WTC11 (cell line): ENCODE results near the gene SAMM50. TPM values are rescaled to one million over a fixed set of nuclear protein-coding genes. Genes with fewer than 3 reads are reported as not detected.

Source experiments
- ATAC-seq: fragments of 200-7000 bp; cut with Tn5 transposase; 2 replicates; pipeline ENCODE4 v1.10.0; 2021; ENCODE audit warnings: mild to moderate bottlenecking, moderate library complexity
- CTCF ChIA-PET: fragments of 300-600 bp; sonication (Branson Sonifier 250); formaldehyde crosslinking; loops from one replicate; lab custom pipeline; 2021; ENCODE audit warnings: antibody characterized with exemption; lab: Charles Lee
- POLR2A ChIA-PET: fragments of 350-600 bp; sonication (Branson Sonifier 250); formaldehyde crosslinking; loops from one replicate; lab custom pipeline; 2021; ENCODE audit warnings: antibody characterized with exemption; lab: Charles Lee
- DNase-seq: peaks from one replicate; pipeline ENCODE4 v3.0.0; 2021; ENCODE audit warnings: low spot score
- H3K27ac Mint-ChIP-seq: 2 replicates; pipeline ENCODE4 v1.8.0; 2021; ENCODE audit warnings: mixed read lengths
- H3K27me3 Mint-ChIP-seq: 2 replicates; pipeline ENCODE4 v1.8.0; 2021; ENCODE audit warnings: low read depth, mild to moderate bottlenecking, moderate library complexity, mixed read lengths
- H3K36me3 Mint-ChIP-seq: 2 replicates; pipeline ENCODE4 v1.8.0; 2021; ENCODE audit warnings: mixed read lengths
- H3K4me1 Mint-ChIP-seq: 2 replicates; pipeline ENCODE4 v1.8.0; 2022; ENCODE audit warnings: mixed read lengths
- H3K4me3 Mint-ChIP-seq: 2 replicates; pipeline ENCODE4 v1.8.0; 2021; ENCODE audit warnings: mild to moderate bottlenecking, moderate library complexity, mixed read lengths
- H3K9me3 Mint-ChIP-seq: 2 replicates; pipeline ENCODE4 v1.8.0; 2021; ENCODE audit warnings: mixed read lengths
- ATF3 ChIP-seq: sonication (generic); formaldehyde crosslinking; conservative IDR thresholded peaks from 2 replicates; pipeline ENCODE4 v1.8.1; 2022; ENCODE audit warnings: mild to moderate bottlenecking, missing genetic modification reagents
- ESRRA ChIP-seq: sonication (generic); formaldehyde crosslinking; IDR thresholded peaks from 2 replicates; pipeline ENCODE4 v1.8.1; 2022; ENCODE audit warnings: mild to moderate bottlenecking, missing genetic modification reagents, borderline replicate concordance
- KAT7 ChIP-seq: sonication (generic); formaldehyde crosslinking; IDR thresholded peaks from 2 replicates; pipeline ENCODE4 v1.8.1; 2023; ENCODE audit warnings: missing genetic modification reagents, mild to moderate bottlenecking, borderline replicate concordance
- MAX ChIP-seq: sonication (generic); formaldehyde crosslinking; IDR thresholded peaks from 2 replicates; pipeline ENCODE4 v1.8.0; 2022; ENCODE audit warnings: mild to moderate bottlenecking, missing genetic modification reagents
- NFATC4 ChIP-seq: fragments of 250-450 bp; sonication (Bioruptor Pico); IDR thresholded peaks from 2 replicates; pipeline ENCODE4 v1.9.0; 2021; ENCODE audit warnings: mild to moderate bottlenecking
- NFE2L1 ChIP-seq: sonication (generic); formaldehyde crosslinking; IDR thresholded peaks from 2 replicates; pipeline ENCODE4 v1.8.1; 2023; ENCODE audit warnings: missing genetic modification reagents
- NFYB ChIP-seq: sonication (generic); formaldehyde crosslinking; conservative IDR thresholded peaks from 2 replicates; pipeline ENCODE4 v1.8.0; 2022; ENCODE audit warnings: low read depth, missing genetic modification reagents
- NR2C2 ChIP-seq: sonication (generic); formaldehyde crosslinking; IDR thresholded peaks from 2 replicates; pipeline ENCODE4 v1.8.0; 2022; ENCODE audit warnings: mild to moderate bottlenecking, missing genetic modification reagents
- OVOL2 ChIP-seq: fragments of 250-450 bp; sonication (Bioruptor Pico); IDR thresholded peaks from 2 replicates; pipeline ENCODE4 v1.9.0; 2021; ENCODE audit warnings: mild to moderate bottlenecking, borderline replicate concordance
- PRRX2 ChIP-seq: fragments of 250-450 bp; sonication (Bioruptor Pico); IDR thresholded peaks from 2 replicates; pipeline ENCODE4 v1.8.0; 2021; ENCODE audit warnings: mild to moderate bottlenecking
- RELA ChIP-seq: sonication (generic); formaldehyde crosslinking; IDR thresholded peaks from 2 replicates; pipeline ENCODE4 v1.8.1; 2022; ENCODE audit warnings: missing genetic modification reagents, mild to moderate bottlenecking, borderline replicate concordance
- TEAD4 ChIP-seq: sonication (generic); formaldehyde crosslinking; IDR thresholded peaks from 2 replicates; pipeline ENCODE4 v1.8.0; 2022; ENCODE audit warnings: mild to moderate bottlenecking, missing genetic modification reagents
- ZMAT4 ChIP-seq: fragments of 250-450 bp; sonication (Bioruptor Pico); IDR thresholded peaks from 2 replicates; pipeline ENCODE4 v1.9.0; 2021; ENCODE audit warnings: mild to moderate bottlenecking
- ZNF281 ChIP-seq: sonication (generic); formaldehyde crosslinking; IDR thresholded peaks from 2 replicates; pipeline ENCODE4 v1.8.0; 2023; ENCODE audit warnings: mild to moderate bottlenecking, missing genetic modification reagents
- ZNF532 ChIP-seq: fragments of 250-450 bp; sonication (Bioruptor Pico); IDR thresholded peaks from 2 replicates; pipeline ENCODE4 v1.9.0; 2021; ENCODE audit warnings: mild to moderate bottlenecking, borderline replicate concordance
- total RNA-seq: library from RNA; stranded (reverse); gene quantifications from 3 replicates; pipeline ENCODE4 v1.2.3, GENCODE V29; 2021
- TF ChIP-seq, protein P1 (sequence below): sonication (generic); formaldehyde crosslinking; IDR thresholded peaks from 2 replicates; pipeline ENCODE4 v1.8.1; 2022; ENCODE audit warnings: mild to moderate bottlenecking, missing genetic modification reagents, moderate library complexity, borderline replicate concordance
- TF ChIP-seq, protein P2 (sequence below): sonication (generic); formaldehyde crosslinking; IDR thresholded peaks from 2 replicates; pipeline ENCODE4 v1.8.1; 2022; ENCODE audit warnings: low read depth, missing genetic modification reagents, borderline replicate concordance
- TF ChIP-seq, protein P3 (sequence below): sonication (generic); formaldehyde crosslinking; IDR thresholded peaks from 2 replicates; pipeline ENCODE4 v1.8.0; 2023; ENCODE audit warnings: missing genetic modification reagents
- TF ChIP-seq, protein P4 (sequence below): sonication (generic); formaldehyde crosslinking; IDR thresholded peaks from 2 replicates; pipeline ENCODE4 v1.8.1; 2023; ENCODE audit warnings: mild to moderate bottlenecking, missing genetic modification reagents, borderline replicate concordance

The SAMM50 gene
- total RNA-seq, 1 experiment from 2014 or later: 72.1 TPM

DNA sequence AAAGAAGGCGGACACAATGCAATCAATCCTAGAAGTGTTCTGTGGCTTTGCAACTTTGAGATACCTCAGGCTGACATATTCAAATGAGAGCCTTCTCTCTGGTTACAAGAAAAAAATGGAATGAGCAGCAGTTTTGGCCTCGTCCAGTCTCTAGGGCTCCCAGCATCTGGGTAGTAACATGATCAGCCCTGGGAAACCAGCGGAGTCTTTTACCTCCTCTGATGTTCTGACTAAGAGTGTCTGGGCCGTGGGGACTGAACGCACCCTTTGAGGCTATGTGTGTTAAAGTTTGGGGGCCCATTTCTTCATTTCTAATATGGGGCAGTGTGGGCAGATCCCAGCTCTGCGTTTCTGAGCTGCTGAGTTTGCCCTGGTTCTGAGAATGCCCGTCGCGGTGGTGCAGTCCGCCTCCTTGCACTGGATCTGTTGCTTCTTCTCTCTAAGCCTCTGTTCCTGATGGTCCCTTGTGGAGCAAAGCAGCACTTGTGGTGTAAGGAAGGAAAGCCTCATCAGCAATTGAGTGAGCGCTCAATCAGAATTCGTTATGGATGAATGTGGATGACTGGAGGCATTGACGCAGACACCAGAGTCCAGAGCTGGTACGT is 77.0 kb downstream of the SAMM50 start (continued):
- no peak for TF ChIP-seq PRRX2 (CRISPR knock-in tag)
- no peak for TF ChIP-seq KAT7
- TF ChIP-seq NFATC4 (CRISPR knock-in tag): no peak
- TF ChIP-seq, protein P1, sequence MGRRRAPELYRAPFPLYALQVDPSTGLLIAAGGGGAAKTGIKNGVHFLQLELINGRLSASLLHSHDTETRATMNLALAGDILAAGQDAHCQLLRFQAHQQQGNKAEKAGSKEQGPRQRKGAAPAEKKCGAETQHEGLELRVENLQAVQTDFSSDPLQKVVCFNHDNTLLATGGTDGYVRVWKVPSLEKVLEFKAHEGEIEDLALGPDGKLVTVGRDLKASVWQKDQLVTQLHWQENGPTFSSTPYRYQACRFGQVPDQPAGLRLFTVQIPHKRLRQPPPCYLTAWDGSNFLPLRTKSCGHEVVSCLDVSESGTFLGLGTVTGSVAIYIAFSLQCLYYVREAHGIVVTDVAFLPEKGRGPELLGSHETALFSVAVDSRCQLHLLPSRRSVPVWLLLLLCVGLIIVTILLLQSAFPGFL (CRISPR knock-in tag): no peak
- TF ChIP-seq, protein P2, sequence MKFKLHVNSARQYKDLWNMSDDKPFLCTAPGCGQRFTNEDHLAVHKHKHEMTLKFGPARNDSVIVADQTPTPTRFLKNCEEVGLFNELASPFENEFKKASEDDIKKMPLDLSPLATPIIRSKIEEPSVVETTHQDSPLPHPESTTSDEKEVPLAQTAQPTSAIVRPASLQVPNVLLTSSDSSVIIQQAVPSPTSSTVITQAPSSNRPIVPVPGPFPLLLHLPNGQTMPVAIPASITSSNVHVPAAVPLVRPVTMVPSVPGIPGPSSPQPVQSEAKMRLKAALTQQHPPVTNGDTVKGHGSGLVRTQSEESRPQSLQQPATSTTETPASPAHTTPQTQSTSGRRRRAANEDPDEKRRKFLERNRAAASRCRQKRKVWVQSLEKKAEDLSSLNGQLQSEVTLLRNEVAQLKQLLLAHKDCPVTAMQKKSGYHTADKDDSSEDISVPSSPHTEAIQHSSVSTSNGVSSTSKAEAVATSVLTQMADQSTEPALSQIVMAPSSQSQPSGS (CRISPR knock-in tag): no peak

- CTCF ChIA-PET: interaction anchor here (1.0 to 1.2 kb wide), 3 partner anchors 18 to 52 kb away, joined by 3 to 7 read pairs (median 3); no protein-coding TSS in a partner anchor
- Mint-ChIP-seq H3K27ac (no peak overlapping the region), H3K27me3 (no peaks in the 10 kb centered on the region), H3K36me3 (no peaks in the 10 kb centered on the region), H3K4me1 (peaks cover 5% of the 10 kb centered on the region), H3K4me3 (no peak overlapping the region)
- no peak for DNase-seq
- POLR2A ChIA-PET: no interaction called here
- TF ChIP-seq, protein P3, sequence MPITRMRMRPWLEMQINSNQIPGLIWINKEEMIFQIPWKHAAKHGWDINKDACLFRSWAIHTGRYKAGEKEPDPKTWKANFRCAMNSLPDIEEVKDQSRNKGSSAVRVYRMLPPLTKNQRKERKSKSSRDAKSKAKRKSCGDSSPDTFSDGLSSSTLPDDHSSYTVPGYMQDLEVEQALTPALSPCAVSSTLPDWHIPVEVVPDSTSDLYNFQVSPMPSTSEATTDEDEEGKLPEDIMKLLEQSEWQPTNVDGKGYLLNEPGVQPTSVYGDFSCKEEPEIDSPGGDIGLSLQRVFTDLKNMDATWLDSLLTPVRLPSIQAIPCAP: no peak
- TF ChIP-seq, protein P4, sequence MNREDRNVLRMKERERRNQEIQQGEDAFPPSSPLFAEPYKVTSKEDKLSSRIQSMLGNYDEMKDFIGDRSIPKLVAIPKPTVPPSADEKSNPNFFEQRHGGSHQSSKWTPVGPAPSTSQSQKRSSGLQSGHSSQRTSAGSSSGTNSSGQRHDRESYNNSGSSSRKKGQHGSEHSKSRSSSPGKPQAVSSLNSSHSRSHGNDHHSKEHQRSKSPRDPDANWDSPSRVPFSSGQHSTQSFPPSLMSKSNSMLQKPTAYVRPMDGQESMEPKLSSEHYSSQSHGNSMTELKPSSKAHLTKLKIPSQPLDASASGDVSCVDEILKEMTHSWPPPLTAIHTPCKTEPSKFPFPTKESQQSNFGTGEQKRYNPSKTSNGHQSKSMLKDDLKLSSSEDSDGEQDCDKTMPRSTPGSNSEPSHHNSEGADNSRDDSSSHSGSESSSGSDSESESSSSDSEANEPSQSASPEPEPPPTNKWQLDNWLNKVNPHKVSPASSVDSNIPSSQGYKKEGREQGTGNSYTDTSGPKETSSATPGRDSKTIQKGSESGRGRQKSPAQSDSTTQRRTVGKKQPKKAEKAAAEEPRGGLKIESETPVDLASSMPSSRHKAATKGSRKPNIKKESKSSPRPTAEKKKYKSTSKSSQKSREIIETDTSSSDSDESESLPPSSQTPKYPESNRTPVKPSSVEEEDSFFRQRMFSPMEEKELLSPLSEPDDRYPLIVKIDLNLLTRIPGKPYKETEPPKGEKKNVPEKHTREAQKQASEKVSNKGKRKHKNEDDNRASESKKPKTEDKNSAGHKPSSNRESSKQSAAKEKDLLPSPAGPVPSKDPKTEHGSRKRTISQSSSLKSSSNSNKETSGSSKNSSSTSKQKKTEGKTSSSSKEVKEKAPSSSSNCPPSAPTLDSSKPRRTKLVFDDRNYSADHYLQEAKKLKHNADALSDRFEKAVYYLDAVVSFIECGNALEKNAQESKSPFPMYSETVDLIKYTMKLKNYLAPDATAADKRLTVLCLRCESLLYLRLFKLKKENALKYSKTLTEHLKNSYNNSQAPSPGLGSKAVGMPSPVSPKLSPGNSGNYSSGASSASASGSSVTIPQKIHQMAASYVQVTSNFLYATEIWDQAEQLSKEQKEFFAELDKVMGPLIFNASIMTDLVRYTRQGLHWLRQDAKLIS (CRISPR knock-in tag): no peak
- TF ChIP-seq ESRRA (CRISPR knock-in tag): no peak
- TF ChIP-seq ATF3 (CRISPR knock-in tag): no peak
- TF ChIP-seq MAX (CRISPR knock-in tag): no peak
- TF ChIP-seq NFATC4 (CRISPR knock-in tag): no peak
- no peak for TF ChIP-seq ZNF532 (CRISPR knock-in tag)
- no peak for TF ChIP-seq RELA
- TF ChIP-seq NFYB (CRISPR knock-in tag): no peak
- TF ChIP-seq NR2C2 (CRISPR knock-in tag): no peak
- TF ChIP-seq ZNF281 (CRISPR knock-in tag): no peak
- no peak for TF ChIP-seq ZMAT4 (CRISPR knock-in tag)
- no peak for TF ChIP-seq OVOL2
- TF ChIP-seq TEAD4: no peak
- TF ChIP-seq NFE2L1 (CRISPR knock-in tag): no peak
- TF ChIP-seq, all 79 proteins: peak for 0
- no peaks in the 10 kb centered on the region for H3K9me3 Mint-ChIP-seq
- ATAC-seq: no peak
These were observed 78.0 kb downstream of the SAMM50 start for GRCh38 chr22:44033287-44033686.
